HUES6 (cell line): ENCODE data around the gene SCART1.
"Not testable (repeated sequence)": the region's sequence is repeated elsewhere in the genome, so short reads cannot be mapped to it uniquely, and the experiment has no call there.

Experiments
- H3K27ac ChIP-seq: 2 replicates; pipeline ENCODE4 v1.7.0; 2013; ENCODE audit warnings: low read depth, mild to moderate bottlenecking, low read length, inconsistent platforms
- H3K27me3 ChIP-seq: 2 replicates; pipeline ENCODE4 v1.6.1; 2013; ENCODE audit warnings: low read length; ENCODE audit not compliant: control insufficient read depth, insufficient read depth
- H3K36me3 ChIP-seq: 2 replicates; pipeline ENCODE4 v1.6.1; 2013; ENCODE audit warnings: low read length; ENCODE audit not compliant: control insufficient read depth, insufficient read depth
- H3K4me1 ChIP-seq: 2 replicates; pipeline ENCODE4 v1.6.1; 2013; ENCODE audit warnings: low read length; ENCODE audit not compliant: control insufficient read depth, insufficient read depth
- H3K4me3 ChIP-seq: 2 replicates; pipeline ENCODE4 v1.5.1; 2013; ENCODE audit warnings: low read depth, low read length
- H3K9ac ChIP-seq: one replicate; pipeline ENCODE4 v1.6.1; 2013; ENCODE audit warnings: mild to moderate bottlenecking, low read length
- H3K9me3 ChIP-seq: 2 replicates; pipeline ENCODE4 v1.6.1; 2013; ENCODE audit warnings: low read depth, low read length; ENCODE audit not compliant: control insufficient read depth, insufficient read depth

Gene SCART1

GRCh38 chr10:133420579-133420978 is 33.2 kb upstream of the SCART1 start:
- Histone ChIP-seq H3K4me3 (no peak overlapping the region), H3K9me3 (peaks cover 2% of the 10 kb centered on the region)

GRCh38 chr10:133421336-133422222 is 32.2 kb upstream of the SCART1 start:
- Histone ChIP-seq H3K9ac (no peak overlapping the region), H3K36me3 (peaks cover 30% of the 10 kb centered on the region), H3K27me3 (peaks cover 30% of the 10 kb centered on the region), H3K4me1 (no peaks in the 10 kb centered on the region), H3K27ac (no peak overlapping the region), H3K4me3 (no peak overlapping the region), H3K9me3 (no peaks in the 10 kb centered on the region)

More at GRCh38 chr10:133420579-133420978, 33.2 kb upstream of the SCART1 start:
- H3K9ac ChIP-seq = no peak overlapping the region
- no peak overlapping the region for H3K27ac ChIP-seq
- H3K4me1 ChIP-seq = no peaks in the 10 kb centered on the region
- peaks cover 30% of the 10 kb centered on the region for H3K27me3 ChIP-seq
- peaks cover 35% of the 10 kb centered on the region for H3K36me3 ChIP-seq

GRCh38 chr10:133422223-133422806 is 31.4 kb upstream of the SCART1 start:
- Histone ChIP-seq H3K4me3 (no peak overlapping the region; the same call in 1 of the 2 replicates), H3K9me3 (no peaks in the 10 kb centered on the region), H3K27ac (no peak overlapping the region), H3K27me3 (peaks cover 30% of the 10 kb centered on the region), H3K9ac (no peak overlapping the region), H3K4me1 (no peaks in the 10 kb centered on the region), H3K36me3 (peaks cover 30% of the 10 kb centered on the region)

GRCh38 chr10:133422807-133423771 is 30.7 kb upstream of the SCART1 start:
- H3K9ac ChIP-seq = no peak overlapping the region
- peak overlapping the region; percentile 40 for H3K4me3 ChIP-seq
- H3K4me1 ChIP-seq = no peaks in the 10 kb centered on the region
- H3K36me3 ChIP-seq = peaks cover 30% of the 10 kb centered on the region
- peaks cover 30% of the 10 kb centered on the region for H3K27me3 ChIP-seq
- no peak overlapping the region for H3K27ac ChIP-seq
- H3K9me3 ChIP-seq = no peaks in the 10 kb centered on the region

GRCh38 chr10:133424102-133424501 is 29.6 kb upstream of the SCART1 start:
- H3K9me3 ChIP-seq, H3K9ac ChIP-seq, H3K4me3 ChIP-seq, H3K4me1 ChIP-seq, H3K27ac ChIP-seq: not testable (repeated sequence)
- H3K36me3 ChIP-seq = peaks cover 20% of the 10 kb centered on the region
- H3K27me3 ChIP-seq = peaks cover 30% of the 10 kb centered on the region

GRCh38 chr10:133424601-133425000 is 29.1 kb upstream of the SCART1 start, which contains the start of gene SPRN:
TSS of gene SPRN (minus strand) at chr10:133424625. CDS start at chr10:133423681, 944 bp downstream.
- not testable (repeated sequence) for H3K9me3 ChIP-seq, H3K27ac ChIP-seq, H3K4me1 ChIP-seq, H3K9ac ChIP-seq
- Histone ChIP-seq H3K4me3 (peak within 1 kb of the TSS; percentile 38), H3K36me3 (peaks cover 16% of the 10 kb centered on the region), H3K27me3 (peaks cover 30% of the 10 kb centered on the region)

- H3K4me1 ChIP-seq, H3K36me3 ChIP-seq, H3K9me3 ChIP-seq, H3K9ac ChIP-seq, H3K27ac ChIP-seq, H3K4me3 ChIP-seq, H3K27me3 ChIP-seq: not testable (repeated sequence)
Observed at GRCh38 chr10:133429571-133429970, 24.2 kb upstream of the SCART1 start.

GRCh38 chr10:133431888-133432613 is 21.7 kb upstream of the SCART1 start:
- H3K9me3 ChIP-seq, H3K27ac ChIP-seq, H3K4me1 ChIP-seq, H3K27me3 ChIP-seq, H3K36me3 ChIP-seq, H3K4me3 ChIP-seq, H3K9ac ChIP-seq: not testable (repeated sequence)

GRCh38 chr10:133432789-133433188 is 21.0 kb upstream of the SCART1 start:
- H3K9me3 ChIP-seq, H3K4me3 ChIP-seq, H3K27me3 ChIP-seq, H3K9ac ChIP-seq, H3K27ac ChIP-seq, H3K4me1 ChIP-seq, H3K36me3 ChIP-seq: not testable (repeated sequence)

- H3K4me3 ChIP-seq = no peak overlapping the region
- no peaks in the 10 kb centered on the region for H3K4me1 ChIP-seq
- H3K27me3 ChIP-seq = no peaks in the 10 kb centered on the region
- no peak overlapping the region for H3K9ac ChIP-seq
- H3K36me3 ChIP-seq = no peaks in the 10 kb centered on the region
- H3K9me3 ChIP-seq = peaks cover 35% of the 10 kb centered on the region; the same call in 1 of the 2 replicates
- H3K27ac ChIP-seq = no peak overlapping the region
Observed at GRCh38 chr10:133438711-133439273, 15.0 kb upstream of the SCART1 start.
